GF-D8 (cell line): ENCODE measurements around the gene ARHGAP19.

Source experiments
- DNase-seq: peaks from one replicate; lab custom pipeline; 2025; lab: John Stamatoyannopoulos, UW

Gene ARHGAP19

GRCh38 chr10:97190450-97190849 is 102.0 kb downstream of the ARHGAP19 start:
- no peak for DNase-seq

- DNase-seq: no peak
These were observed 104.2 kb downstream of the ARHGAP19 start for GRCh38 chr10:97188261-97188711.

DNA sequence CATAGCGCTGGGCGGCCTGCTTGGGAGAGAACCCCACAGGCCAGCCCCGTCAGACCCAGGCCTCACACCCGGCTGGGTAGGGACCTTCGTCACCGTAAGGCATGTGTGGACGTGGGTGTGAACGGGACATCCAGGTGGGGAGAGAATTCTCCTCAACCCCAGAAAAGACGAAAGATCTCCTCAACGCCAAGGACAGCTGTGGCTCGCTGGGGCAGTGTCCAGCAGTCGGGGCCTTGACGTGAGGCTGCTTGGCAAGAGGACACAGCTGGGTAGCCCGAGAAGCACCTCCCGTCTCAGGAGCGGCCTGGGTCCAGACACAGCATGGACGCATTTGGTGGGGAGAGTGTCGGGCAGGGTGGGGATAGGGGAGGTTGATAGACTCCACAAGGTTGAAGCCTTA is 105.5 kb downstream of the ARHGAP19 start:
- no peak for DNase-seq

DNA sequence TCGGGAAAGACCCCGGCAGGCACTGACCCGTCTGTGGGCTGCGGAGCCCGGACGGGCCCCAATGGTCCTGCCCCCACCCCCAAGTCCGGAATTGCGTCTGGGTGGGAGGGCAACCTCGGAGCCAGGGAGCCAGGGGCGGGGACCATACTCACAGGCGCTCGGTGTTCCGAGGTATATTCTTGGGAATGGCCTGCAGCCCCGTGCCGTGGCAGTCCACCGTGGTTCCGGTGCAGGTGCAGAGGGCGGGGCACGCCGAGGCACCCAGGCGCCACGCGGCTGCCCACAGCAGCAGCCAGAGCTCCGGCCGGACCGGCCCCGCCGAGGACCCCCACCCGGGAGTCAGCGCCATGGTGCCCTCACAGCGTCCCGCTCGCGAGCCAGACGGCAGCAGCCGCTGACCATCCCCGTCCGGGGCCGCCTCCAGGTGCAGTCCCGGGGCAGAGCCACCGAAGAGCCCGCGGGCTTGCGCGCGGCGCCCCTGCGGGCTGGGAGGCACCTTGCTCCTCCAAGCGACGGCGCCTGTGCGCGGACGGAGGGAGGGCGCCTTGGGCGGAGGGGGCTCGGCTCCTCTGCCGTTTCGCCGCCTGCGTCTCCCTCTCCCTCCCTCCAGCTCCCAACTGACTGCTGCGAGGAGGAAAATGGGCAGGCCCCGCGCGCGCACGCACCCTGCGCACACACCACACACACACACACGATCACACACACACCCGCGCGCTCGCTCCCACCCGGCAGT is 106.9 kb downstream of the ARHGAP19 start, which contains the start of gene SLIT1:
Gene SLIT1 (minus strand): TSS at position 634 of the 733 bp plus-strand sequence. CDS start 285 bp downstream, at position 349.
- no peak for DNase-seq

GRCh38 chr10:97184971-97185325 is 107.5 kb downstream of the ARHGAP19 start:
- no peak for DNase-seq

DNA sequence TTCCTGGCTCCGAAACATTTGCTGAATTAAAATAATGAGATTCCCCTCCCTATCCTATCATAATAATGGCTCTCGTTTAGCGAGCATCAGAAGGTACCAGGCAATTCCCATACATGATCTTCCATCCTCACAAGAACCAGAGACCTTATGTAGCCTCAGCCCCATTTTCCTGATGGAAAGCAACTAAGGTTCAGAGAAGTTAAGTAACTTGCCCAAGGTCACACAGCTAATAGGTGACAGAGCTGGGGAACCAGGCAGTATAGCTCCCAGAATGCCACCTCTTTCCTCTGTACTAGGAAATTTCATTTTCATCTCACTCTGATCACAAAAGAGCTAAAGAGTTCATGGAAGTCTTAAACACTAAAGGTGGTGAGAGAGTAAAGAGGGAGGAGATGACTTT is 109.1 kb downstream of the ARHGAP19 start:
- no peak for DNase-seq

DNA sequence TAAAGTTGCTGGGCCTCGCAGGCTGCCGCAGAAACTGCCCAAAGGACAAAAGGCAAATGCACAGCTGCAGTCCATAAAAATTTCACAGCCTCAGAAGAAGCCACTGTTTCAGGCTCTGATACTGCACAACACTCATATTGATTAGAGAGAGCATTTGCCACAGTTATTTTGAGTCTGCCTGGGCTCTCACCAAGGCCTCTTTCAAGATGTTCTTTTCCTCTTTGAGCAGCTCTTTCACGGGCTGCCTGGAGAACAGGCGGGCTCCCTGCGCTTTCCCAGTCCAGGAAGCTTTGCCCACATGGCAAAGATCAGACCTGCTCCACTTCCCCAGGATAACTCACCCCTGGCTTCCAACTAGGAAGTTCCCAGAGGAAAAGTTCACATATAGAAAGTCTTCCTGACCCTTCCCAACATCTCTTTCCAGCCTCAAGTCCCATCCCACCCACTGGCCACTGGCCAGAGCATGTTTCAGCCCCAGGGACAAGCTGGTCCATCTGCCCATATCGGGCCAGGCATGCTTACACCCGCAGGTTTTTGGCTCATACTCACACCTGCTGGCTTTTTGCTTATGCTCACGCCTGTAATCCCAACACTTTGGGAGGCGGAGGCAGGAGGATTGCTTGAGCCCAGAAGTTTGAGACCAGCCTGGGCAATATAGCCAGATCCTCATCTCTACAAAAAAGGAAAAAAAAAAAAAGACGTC is 110.0 kb downstream of the ARHGAP19 start:
- DNase-seq: no peak

DNA sequence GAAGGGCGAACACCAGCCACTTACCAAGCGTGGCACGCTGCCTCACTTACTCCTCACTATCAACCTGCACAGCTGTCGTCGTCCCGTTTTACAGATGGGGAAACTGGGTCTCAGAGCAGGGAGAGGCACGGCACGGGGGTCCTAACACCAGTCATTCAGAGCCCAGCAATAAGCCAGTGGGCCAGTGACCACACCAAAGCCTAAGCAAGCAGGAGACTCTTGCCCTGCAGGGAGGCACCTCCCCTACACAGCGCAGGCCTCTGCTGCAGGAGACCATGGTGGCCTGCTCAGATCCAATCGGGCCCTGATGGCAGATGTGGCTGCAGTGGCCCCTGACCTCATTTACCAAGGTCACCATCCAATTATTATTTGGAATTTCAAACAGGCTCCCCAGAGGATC is 111.5 kb downstream of the ARHGAP19 start:
- DNase-seq: no peak

GRCh38 chr10:97180363-97180755 is 112.1 kb downstream of the ARHGAP19 start:
- DNase-seq: no peak

GRCh38 chr10:97179731-97180362 is 112.6 kb downstream of the ARHGAP19 start:
- no peak for DNase-seq

- no peak for DNase-seq
These were observed 113.1 kb downstream of the ARHGAP19 start for GRCh38 chr10:97179311-97179710.

GRCh38 chr10:97178074-97178473 is 114.4 kb downstream of the ARHGAP19 start:
- no peak for DNase-seq

- DNase-seq: no peak
These were observed 116.2 kb downstream of the ARHGAP19 start for GRCh38 chr10:97176226-97176625.

DNA sequence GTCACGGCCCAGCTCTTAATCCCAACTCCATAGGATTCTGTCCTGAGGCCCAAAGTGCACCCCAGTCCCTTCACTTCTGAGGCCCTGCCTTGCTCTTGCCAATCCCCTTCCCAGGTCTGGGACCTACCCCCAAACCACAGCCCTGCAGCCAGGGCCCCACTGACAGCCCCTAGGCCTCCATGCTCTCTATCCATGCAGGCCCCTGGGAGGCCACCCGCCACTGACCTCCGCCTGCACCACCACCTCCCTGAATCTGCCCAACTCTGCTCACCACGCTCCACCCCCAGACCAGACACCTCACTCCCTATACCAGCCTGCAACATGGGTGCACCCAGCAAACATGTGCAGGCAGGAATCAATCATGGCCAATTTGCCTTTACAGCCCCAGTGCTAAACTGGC is 116.9 kb downstream of the ARHGAP19 start:
- no peak for DNase-seq

DNA sequence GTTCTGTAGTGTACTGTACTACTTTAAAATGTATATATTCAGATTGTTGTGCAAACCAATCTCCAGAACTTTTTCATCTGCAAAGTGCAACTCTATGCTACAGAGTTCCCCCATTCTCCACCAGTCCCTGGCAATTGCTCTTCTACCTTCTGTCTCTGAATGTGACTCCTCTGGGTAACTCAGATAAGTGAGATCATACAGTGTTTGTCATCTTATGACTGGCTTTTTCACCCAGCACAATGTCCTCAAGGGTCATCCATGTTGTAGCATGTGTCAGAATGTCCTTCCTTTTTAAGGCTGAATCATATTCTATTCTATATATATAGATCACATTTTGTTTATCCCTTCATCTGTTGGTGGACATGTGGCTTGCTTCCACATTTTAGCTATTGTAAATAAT is 117.5 kb downstream of the ARHGAP19 start:
- no peak for DNase-seq

GRCh38 chr10:97174276-97174775 is 118.1 kb downstream of the ARHGAP19 start:
- DNase-seq: no peak

- DNase-seq: no peak
These were observed 119.4 kb downstream of the ARHGAP19 start for GRCh38 chr10:97173036-97173435.
